WTC11 (cell line): ENCODE measurements around the gene SH3BGR. TPM values are rescaled to one million over a fixed set of nuclear protein-coding genes. Genes with fewer than 3 reads are reported as not detected.

Experiments
- ATAC-seq: fragments of 200-7000 bp; cut with Tn5 transposase; 2 replicates; pipeline ENCODE4 v1.10.0; 2021; ENCODE audit warnings: mild to moderate bottlenecking, moderate library complexity
- CTCF ChIA-PET: fragments of 300-600 bp; sonication (Branson Sonifier 250); formaldehyde crosslinking; loops from one replicate; lab custom pipeline; 2021; ENCODE audit warnings: antibody characterized with exemption; lab: Charles Lee
- POLR2A ChIA-PET: fragments of 350-600 bp; sonication (Branson Sonifier 250); formaldehyde crosslinking; loops from one replicate; lab custom pipeline; 2021; ENCODE audit warnings: antibody characterized with exemption; lab: Charles Lee
- DNase-seq: peaks from one replicate; pipeline ENCODE4 v3.0.0; 2021; ENCODE audit warnings: low spot score
- H3K27ac Mint-ChIP-seq: 2 replicates; pipeline ENCODE4 v1.8.0; 2021; ENCODE audit warnings: mixed read lengths
- H3K27me3 Mint-ChIP-seq: 2 replicates; pipeline ENCODE4 v1.8.0; 2021; ENCODE audit warnings: low read depth, mild to moderate bottlenecking, moderate library complexity, mixed read lengths
- H3K36me3 Mint-ChIP-seq: 2 replicates; pipeline ENCODE4 v1.8.0; 2021; ENCODE audit warnings: mixed read lengths
- H3K4me1 Mint-ChIP-seq: 2 replicates; pipeline ENCODE4 v1.8.0; 2022; ENCODE audit warnings: mixed read lengths
- H3K4me3 Mint-ChIP-seq: 2 replicates; pipeline ENCODE4 v1.8.0; 2021; ENCODE audit warnings: mild to moderate bottlenecking, moderate library complexity, mixed read lengths
- H3K9me3 Mint-ChIP-seq: 2 replicates; pipeline ENCODE4 v1.8.0; 2021; ENCODE audit warnings: mixed read lengths
- ATF1 ChIP-seq: sonication (generic); formaldehyde crosslinking; IDR thresholded peaks from 2 replicates; pipeline ENCODE4 v1.8.1; 2023; ENCODE audit warnings: mild to moderate bottlenecking, moderate library complexity, missing genetic modification reagents
- ATF2 ChIP-seq: sonication (generic); formaldehyde crosslinking; IDR thresholded peaks from 2 replicates; pipeline ENCODE4 v1.8.1; 2022; ENCODE audit warnings: low read depth, missing genetic modification reagents, borderline replicate concordance
- E2F5 ChIP-seq: sonication (generic); formaldehyde crosslinking; IDR thresholded peaks from 2 replicates; pipeline ENCODE4 v1.8.1; 2022; ENCODE audit warnings: mild to moderate bottlenecking, moderate library complexity, missing genetic modification reagents
- ELF4 ChIP-seq: sonication (generic); formaldehyde crosslinking; IDR thresholded peaks from 2 replicates; pipeline ENCODE4 v1.8.1; 2022; ENCODE audit warnings: low read depth, mild to moderate bottlenecking, moderate library complexity, missing genetic modification reagents
- ERG ChIP-seq: fragments of 250-450 bp; sonication (Bioruptor Pico); IDR thresholded peaks from 2 replicates; pipeline ENCODE4 v1.8.0; 2021; ENCODE audit warnings: mild to moderate bottlenecking
- ETV6 ChIP-seq: sonication (generic); formaldehyde crosslinking; IDR thresholded peaks from 2 replicates; pipeline ENCODE4 v1.8.1; 2022; ENCODE audit warnings: mild to moderate bottlenecking, missing genetic modification reagents
- FOXK1 ChIP-seq: sonication (generic); formaldehyde crosslinking; IDR thresholded peaks from 2 replicates; pipeline ENCODE4 v1.8.0; 2022; ENCODE audit warnings: mild to moderate bottlenecking, moderate library complexity, missing genetic modification reagents
- FOXP4 ChIP-seq: sonication (generic); formaldehyde crosslinking; IDR thresholded peaks from 2 replicates; pipeline ENCODE4 v1.8.0; 2022; ENCODE audit warnings: mild to moderate bottlenecking, missing genetic modification reagents
- GTF2I ChIP-seq: fragments of 250-450 bp; sonication (Bioruptor Pico); conservative IDR thresholded peaks from 2 replicates; pipeline ENCODE4 v1.4.0; 2021; ENCODE audit warnings: mild to moderate bottlenecking
- IRF2 ChIP-seq: sonication (generic); formaldehyde crosslinking; IDR thresholded peaks from 2 replicates; pipeline ENCODE4 v1.8.0; 2022; ENCODE audit warnings: low read depth, missing genetic modification reagents, borderline replicate concordance
- JUN ChIP-seq: sonication (generic); formaldehyde crosslinking; IDR thresholded peaks from 2 replicates; pipeline ENCODE4 v1.8.0; 2023; ENCODE audit warnings: mild to moderate bottlenecking, missing genetic modification reagents
- KAT7 ChIP-seq: sonication (generic); formaldehyde crosslinking; IDR thresholded peaks from 2 replicates; pipeline ENCODE4 v1.8.1; 2023; ENCODE audit warnings: missing genetic modification reagents, mild to moderate bottlenecking, borderline replicate concordance
- MLX ChIP-seq: sonication (generic); formaldehyde crosslinking; IDR thresholded peaks from 2 replicates; pipeline ENCODE4 v1.8.1; 2023; ENCODE audit warnings: mild to moderate bottlenecking, missing genetic modification reagents, moderate library complexity
- MXD4 ChIP-seq: fragments of 250-450 bp; sonication (Bioruptor Pico); IDR thresholded peaks from 2 replicates; pipeline ENCODE4 v1.8.0; 2021; ENCODE audit warnings: mild to moderate bottlenecking, moderate library complexity, borderline replicate concordance
- PRRX2 ChIP-seq: fragments of 250-450 bp; sonication (Bioruptor Pico); IDR thresholded peaks from 2 replicates; pipeline ENCODE4 v1.8.0; 2021; ENCODE audit warnings: mild to moderate bottlenecking
- RORB ChIP-seq: fragments of 250-450 bp; sonication (Bioruptor Pico); IDR thresholded peaks from 2 replicates; pipeline ENCODE4 v1.9.0; 2021; ENCODE audit warnings: mild to moderate bottlenecking
- SOX15 ChIP-seq: fragments of 250-450 bp; sonication (Bioruptor Pico); IDR thresholded peaks from 2 replicates; pipeline ENCODE4 v1.9.0; 2021; ENCODE audit warnings: mild to moderate bottlenecking
- TEAD4 ChIP-seq: sonication (generic); formaldehyde crosslinking; IDR thresholded peaks from 2 replicates; pipeline ENCODE4 v1.8.0; 2022; ENCODE audit warnings: mild to moderate bottlenecking, missing genetic modification reagents
- TP53 ChIP-seq: sonication (generic); formaldehyde crosslinking; IDR thresholded peaks from 2 replicates; pipeline ENCODE4 v1.8.1; 2023; ENCODE audit warnings: mild to moderate bottlenecking, missing genetic modification reagents
- USF1 ChIP-seq: sonication (generic); formaldehyde crosslinking; IDR thresholded peaks from 2 replicates; pipeline ENCODE4 v1.8.0; 2022; ENCODE audit warnings: mild to moderate bottlenecking, missing genetic modification reagents
- ZNF138 ChIP-seq: sonication (generic); formaldehyde crosslinking; conservative IDR thresholded peaks from 2 replicates; pipeline ENCODE4 v1.8.1; 2022; ENCODE audit warnings: mild to moderate bottlenecking, moderate library complexity, missing genetic modification reagents
- ZNF281 ChIP-seq: sonication (generic); formaldehyde crosslinking; IDR thresholded peaks from 2 replicates; pipeline ENCODE4 v1.8.0; 2023; ENCODE audit warnings: mild to moderate bottlenecking, missing genetic modification reagents
- ZNF317 ChIP-seq: sonication (generic); formaldehyde crosslinking; IDR thresholded peaks from 2 replicates; pipeline ENCODE4 v1.8.1; 2023; ENCODE audit warnings: low read depth, mild to moderate bottlenecking, moderate library complexity, missing genetic modification reagents, borderline replicate concordance
- total RNA-seq: library from RNA; stranded (reverse); gene quantifications from 3 replicates; pipeline ENCODE4 v1.2.3, GENCODE V29; 2021
- TF ChIP-seq, protein P1 (sequence below): sonication (generic); formaldehyde crosslinking; IDR thresholded peaks from 2 replicates; pipeline ENCODE4 v1.8.1; 2023; ENCODE audit warnings: mild to moderate bottlenecking, moderate library complexity, missing genetic modification reagents

Gene SH3BGR
- total RNA-seq, 1 experiment from 2014 or later = 3.2 TPM

- ChIA-PET CTCF (interaction anchor here (1.0 kb wide), 2 partner anchors 20 to 74 kb away, joined by 3 to 4 read pairs; no protein-coding TSS in a partner anchor), POLR2A (no interaction called here)
- Mint-ChIP-seq H3K36me3 (peaks cover 7% of the 10 kb centered on the region; the same call in 1 of the 2 replicates), H3K4me1 (no peaks in the 10 kb centered on the region), H3K27ac (no peak overlapping the region), H3K27me3 (no peaks in the 10 kb centered on the region), H3K4me3 (no peak overlapping the region), H3K9me3 (peaks cover 7% of the 10 kb centered on the region)
- DNase-seq (no peak), ATAC-seq (no peak)
- TF ChIP-seq RORB (CRISPR knock-in tag) = no peak
- no peak for TF ChIP-seq ZNF281 (CRISPR knock-in tag)
- TF ChIP-seq TP53 = no peak
- TF ChIP-seq GTF2I (CRISPR knock-in tag) = no peak
- TF ChIP-seq IRF2 = no peak
- no peak for TF ChIP-seq JUN (CRISPR knock-in tag)
- no peak for TF ChIP-seq MLX (CRISPR knock-in tag)
- TF ChIP-seq MXD4 (CRISPR knock-in tag) = no peak
- no peak for TF ChIP-seq FOXP4 (CRISPR knock-in tag)
- no peak for TF ChIP-seq SOX15 (CRISPR knock-in tag)
- TF ChIP-seq ATF2 (CRISPR knock-in tag) = no peak
- TF ChIP-seq ELF4 (CRISPR knock-in tag) = no peak
Observed at GRCh38 chr21:39461419-39461818, 9.6 kb downstream of the SH3BGR start.

- Mint-ChIP-seq H3K9me3 (peaks cover 9% of the 10 kb centered on the region), H3K27me3 (no peaks in the 10 kb centered on the region), H3K4me3 (no peak overlapping the region), H3K27ac (no peak overlapping the region), H3K4me1 (peaks cover under 1% of the 10 kb centered on the region; the same call in 1 of the 2 replicates), H3K36me3 (peaks cover 9% of the 10 kb centered on the region; the same call in 1 of the 2 replicates)
- ChIA-PET POLR2A (no interaction called here), CTCF (interaction anchor here (1.1 to 1.2 kb wide), 2 partner anchors 22 to 245 kb away, joined by 3 read pairs; no protein-coding TSS in a partner anchor)
- no peak for DNase-seq
- no peak for TF ChIP-seq ETV6 (CRISPR knock-in tag)
- TF ChIP-seq KAT7 (CRISPR knock-in tag) = no peak
- TF ChIP-seq, protein P1, sequence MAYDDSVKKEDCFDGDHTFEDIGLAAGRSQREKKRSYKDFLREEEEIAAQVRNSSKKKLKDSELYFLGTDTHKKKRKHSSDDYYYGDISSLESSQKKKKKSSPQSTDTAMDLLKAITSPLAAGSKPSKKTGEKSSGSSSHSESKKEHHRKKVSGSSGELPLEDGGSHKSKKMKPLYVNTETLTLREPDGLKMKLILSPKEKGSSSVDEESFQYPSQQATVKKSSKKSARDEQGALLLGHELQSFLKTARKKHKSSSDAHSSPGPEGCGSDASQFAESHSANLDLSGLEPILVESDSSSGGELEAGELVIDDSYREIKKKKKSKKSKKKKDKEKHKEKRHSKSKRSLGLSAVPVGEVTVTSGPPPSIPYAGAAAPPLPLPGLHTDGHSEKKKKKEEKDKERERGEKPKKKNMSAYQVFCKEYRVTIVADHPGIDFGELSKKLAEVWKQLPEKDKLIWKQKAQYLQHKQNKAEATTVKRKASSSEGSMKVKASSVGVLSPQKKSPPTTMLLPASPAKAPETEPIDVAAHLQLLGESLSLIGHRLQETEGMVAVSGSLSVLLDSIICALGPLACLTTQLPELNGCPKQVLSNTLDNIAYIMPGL = no peak
- TF ChIP-seq TEAD4 (CRISPR knock-in tag) = no peak
- TF ChIP-seq ZNF138 (CRISPR knock-in tag) = no peak
- TF ChIP-seq PRRX2 = no peak
- no peak for TF ChIP-seq ATF1 (CRISPR knock-in tag)
- no peak for TF ChIP-seq ZNF317 (CRISPR knock-in tag)
- no peak for TF ChIP-seq E2F5 (CRISPR knock-in tag)
- TF ChIP-seq SOX15 (CRISPR knock-in tag) = no peak
- TF ChIP-seq ELF4 (CRISPR knock-in tag) = no peak
- TF ChIP-seq ERG = no peak
- TF ChIP-seq USF1 (CRISPR knock-in tag) = no peak
- TF ChIP-seq FOXK1 = no peak
- no peak for TF ChIP-seq RORB (CRISPR knock-in tag)
- no peak for ATAC-seq
Observed at GRCh38 chr21:39463308-39463707, 11.5 kb downstream of the SH3BGR start.
